Nephron (organoid): ENCODE results near the gene CRTC3.
"Not testable (repeated sequence)": the region's sequence is repeated elsewhere in the genome, so short reads cannot be mapped to it uniquely, and the experiment has no call there.

Source experiments
- H3K27ac Mint-ChIP-seq, 3 experiments: 2 replicates each; pipeline ENCODE4 v1.8.0; 2020; ENCODE audit warnings: mixed read lengths in 3 of 3, mild to moderate bottlenecking in 2 of 3, moderate library complexity in 1 of 3
- H3K27me3 Mint-ChIP-seq: 2 replicates; pipeline ENCODE4 v1.8.0; 2021; ENCODE audit warnings: low read depth, mild to moderate bottlenecking, moderate library complexity, mixed read lengths
- H3K36me3 Mint-ChIP-seq: 2 replicates; pipeline ENCODE4 v1.8.0; 2020; ENCODE audit warnings: low read depth, mixed read lengths
- H3K4me1 Mint-ChIP-seq: 2 replicates; pipeline ENCODE4 v1.8.0; 2020; ENCODE audit warnings: mixed read lengths
- H3K4me3 Mint-ChIP-seq, 3 experiments: 2 replicates each; pipeline ENCODE4 v1.8.0; 2020; ENCODE audit warnings: mild to moderate bottlenecking in 3 of 3, mixed read lengths in 3 of 3, moderate library complexity in 2 of 3
- H3K9me3 Mint-ChIP-seq: 2 replicates; pipeline ENCODE4 v1.8.0; 2020; ENCODE audit warnings: mixed read lengths
- CTCF ChIP-seq, 3 experiments: fragments of 200-600 bp; sonication (generic); IDR thresholded peaks; one replicate each; pipeline ENCODE4 v1.5.0; 2021; ENCODE audit warnings: antibody characterized with exemption in 3 of 3; ENCODE audit not compliant: unreplicated experiment in 3 of 3

CRTC3 gene

GRCh38 chr15:90666135-90666909 lies 136.6 kb downstream of the CRTC3 start:
- Mint-ChIP-seq H3K4me3 (no peak overlapping the region), H3K9me3 (no peaks in the 10 kb centered on the region), H3K4me1 (peaks cover 14% of the 10 kb centered on the region), H3K36me3 (no peaks in the 10 kb centered on the region), H3K27ac (no peak overlapping the region), H3K27me3 (no peaks in the 10 kb centered on the region)
- no peak for TF ChIP-seq CTCF (IDR thresholded peaks at IDR 0.05; ENCODE audit: unreplicated experiment in 3 of 3)

GRCh38 chr15:90667073-90667754 lies 137.5 kb downstream of the CRTC3 start:
- peaks cover 14% of the 10 kb centered on the region for H3K4me1 Mint-ChIP-seq

DNA sequence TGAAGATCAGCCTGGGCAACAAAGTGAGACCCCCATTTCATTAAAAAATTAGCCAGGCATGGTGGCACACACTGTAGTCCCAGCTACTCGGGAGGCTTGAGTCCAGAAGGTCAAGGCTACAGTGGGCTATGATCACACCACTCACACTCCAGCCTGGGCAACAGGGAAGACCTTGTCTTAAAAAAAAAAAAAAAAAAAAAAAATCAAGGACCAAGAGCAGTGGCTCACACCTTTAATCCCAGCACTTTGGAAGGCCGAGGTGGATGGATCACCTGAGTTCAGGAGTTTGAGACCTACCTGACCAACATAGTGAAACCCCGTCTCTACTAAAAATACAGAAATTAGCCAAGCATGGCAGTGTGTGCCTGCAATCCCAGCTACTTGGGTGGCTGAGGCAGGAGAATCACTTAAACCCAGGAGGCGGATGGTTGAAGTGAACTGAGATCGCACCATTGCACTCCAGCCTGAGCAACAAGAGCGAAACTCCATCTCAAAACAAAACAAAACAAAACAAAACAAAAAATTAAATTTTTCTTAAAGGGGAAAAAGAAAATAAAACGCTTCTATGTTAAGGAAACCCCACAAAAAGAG lies 138.1 kb downstream of the CRTC3 start:
- H3K4me3 Mint-ChIP-seq, H3K9me3 Mint-ChIP-seq: not testable (repeated sequence)

More at GRCh38 chr15:90667073-90667754, 137.5 kb downstream of the CRTC3 start:
- Mint-ChIP-seq H3K4me3 (no peak overlapping the region), H3K27ac (peak overlapping the region in 2 of 3 experiments; percentile 75 to 80), H3K36me3 (no peaks in the 10 kb centered on the region), H3K9me3 (no peaks in the 10 kb centered on the region), H3K27me3 (no peaks in the 10 kb centered on the region)
- TF ChIP-seq CTCF (IDR thresholded peaks at IDR 0.05; ENCODE audit: unreplicated experiment in 3 of 3) = no peak

DNA sequence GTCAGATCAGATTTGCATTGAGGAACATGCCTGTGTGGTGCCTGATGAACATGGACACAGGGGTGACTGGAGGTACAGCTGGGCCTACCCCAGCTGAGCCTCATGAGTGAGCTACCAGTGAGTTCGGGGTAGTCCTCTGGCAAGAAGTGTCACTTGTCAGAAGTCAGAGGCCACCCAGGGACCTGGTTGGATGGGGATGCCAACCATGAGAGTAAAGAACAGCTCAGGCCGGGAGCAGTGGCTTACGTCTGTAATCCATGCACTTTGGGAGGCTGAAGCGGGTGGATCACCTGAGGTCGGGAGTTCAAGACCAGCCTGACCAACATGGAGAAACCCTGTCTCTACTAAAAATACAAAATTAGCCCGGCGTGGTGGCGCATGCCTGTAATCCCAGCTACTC lies 140.9 kb downstream of the CRTC3 start:
- H3K36me3 Mint-ChIP-seq, H3K27me3 Mint-ChIP-seq, H3K4me3 Mint-ChIP-seq, H3K9me3 Mint-ChIP-seq, H3K27ac Mint-ChIP-seq: not testable (repeated sequence)
- H3K4me1 Mint-ChIP-seq = peaks cover 14% of the 10 kb centered on the region

More for the DNA sequence above, 138.1 kb downstream of the CRTC3 start:
- H3K27me3 Mint-ChIP-seq, H3K36me3 Mint-ChIP-seq: not testable (repeated sequence)
- Mint-ChIP-seq H3K27ac (peak overlapping the region; percentile 78 to 98 (median 94)), H3K4me1 (peaks cover 14% of the 10 kb centered on the region)

DNA sequence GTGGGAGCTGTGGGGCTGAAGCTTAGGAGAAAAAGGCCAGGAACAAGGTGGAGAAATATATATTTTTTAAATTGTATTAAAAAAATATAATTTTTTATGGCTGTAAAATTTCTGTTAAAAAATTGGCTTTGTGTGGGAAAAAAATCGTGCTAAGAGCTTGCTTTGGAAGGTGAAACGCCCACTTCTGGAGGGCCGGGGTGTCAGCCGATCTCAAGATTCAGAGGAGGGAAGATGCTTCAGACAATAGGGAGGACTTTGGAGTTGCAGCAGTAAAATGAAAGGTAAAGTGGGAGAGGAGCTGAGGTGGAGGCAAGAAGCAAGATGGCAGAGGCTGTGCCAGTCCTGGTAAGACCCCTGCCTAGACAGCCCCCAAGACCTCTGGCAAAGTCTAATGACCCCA lies 141.5 kb downstream of the CRTC3 start:
- Mint-ChIP-seq H3K27ac (no peak overlapping the region), H3K27me3 (peaks cover 7% of the 10 kb centered on the region), H3K4me1 (peaks cover 14% of the 10 kb centered on the region), H3K36me3 (no peaks in the 10 kb centered on the region), H3K4me3 (no peak overlapping the region), H3K9me3 (peaks cover 4% of the 10 kb centered on the region)
- no peak for TF ChIP-seq CTCF (IDR thresholded peaks at IDR 0.05; ENCODE audit: unreplicated experiment in 3 of 3)

GRCh38 chr15:90673357-90673756 lies 143.6 kb downstream of the CRTC3 start:
- H3K27me3 Mint-ChIP-seq, H3K4me3 Mint-ChIP-seq, H3K27ac Mint-ChIP-seq, H3K4me1 Mint-ChIP-seq, H3K36me3 Mint-ChIP-seq, H3K9me3 Mint-ChIP-seq: not testable (repeated sequence)

- Mint-ChIP-seq H3K36me3 (no peaks in the 10 kb centered on the region), H3K4me3 (no peak overlapping the region), H3K27me3 (peaks cover 7% of the 10 kb centered on the region), H3K9me3 (peaks cover 7% of the 10 kb centered on the region), H3K27ac (no peak overlapping the region), H3K4me1 (peaks cover 4% of the 10 kb centered on the region)
- TF ChIP-seq CTCF (IDR thresholded peaks at IDR 0.05; ENCODE audit: unreplicated experiment in 3 of 3) = no peak
Measured at GRCh38 chr15:90674476-90674875, 144.8 kb downstream of the CRTC3 start.
